GM18498 (cell line): ENCODE data around the gene CDX1.

Experiments
- ATAC-seq: cut with Tn5 transposase; IDR thresholded peaks from one replicate; pipeline ENCODE4 v1.9.1; 2021; ENCODE audit warnings: mild to moderate bottlenecking, moderate library complexity; ENCODE audit not compliant: unreplicated experiment

CDX1 gene

DNA sequence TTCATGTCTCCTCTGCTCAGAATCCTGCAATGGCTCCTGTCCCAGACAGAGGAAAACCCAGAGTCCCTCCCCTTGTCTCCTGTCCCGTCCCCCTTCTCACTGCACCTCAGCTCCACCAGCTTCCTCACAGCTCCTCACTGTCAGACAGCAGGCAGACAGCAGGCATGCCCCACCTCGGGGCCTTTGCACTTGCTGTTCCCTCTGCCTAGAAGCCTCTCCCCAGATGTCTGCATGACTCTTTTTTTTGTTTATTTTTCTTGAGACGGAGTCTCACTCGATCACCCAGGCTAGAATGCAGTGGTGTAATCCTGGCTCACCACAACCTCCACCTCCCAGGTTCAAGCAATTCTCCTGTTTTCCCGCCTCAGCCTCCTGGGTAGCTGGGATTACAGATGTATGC is 14.4 kb downstream of the CDX1 start:
- ATAC-seq = no peak

DNA sequence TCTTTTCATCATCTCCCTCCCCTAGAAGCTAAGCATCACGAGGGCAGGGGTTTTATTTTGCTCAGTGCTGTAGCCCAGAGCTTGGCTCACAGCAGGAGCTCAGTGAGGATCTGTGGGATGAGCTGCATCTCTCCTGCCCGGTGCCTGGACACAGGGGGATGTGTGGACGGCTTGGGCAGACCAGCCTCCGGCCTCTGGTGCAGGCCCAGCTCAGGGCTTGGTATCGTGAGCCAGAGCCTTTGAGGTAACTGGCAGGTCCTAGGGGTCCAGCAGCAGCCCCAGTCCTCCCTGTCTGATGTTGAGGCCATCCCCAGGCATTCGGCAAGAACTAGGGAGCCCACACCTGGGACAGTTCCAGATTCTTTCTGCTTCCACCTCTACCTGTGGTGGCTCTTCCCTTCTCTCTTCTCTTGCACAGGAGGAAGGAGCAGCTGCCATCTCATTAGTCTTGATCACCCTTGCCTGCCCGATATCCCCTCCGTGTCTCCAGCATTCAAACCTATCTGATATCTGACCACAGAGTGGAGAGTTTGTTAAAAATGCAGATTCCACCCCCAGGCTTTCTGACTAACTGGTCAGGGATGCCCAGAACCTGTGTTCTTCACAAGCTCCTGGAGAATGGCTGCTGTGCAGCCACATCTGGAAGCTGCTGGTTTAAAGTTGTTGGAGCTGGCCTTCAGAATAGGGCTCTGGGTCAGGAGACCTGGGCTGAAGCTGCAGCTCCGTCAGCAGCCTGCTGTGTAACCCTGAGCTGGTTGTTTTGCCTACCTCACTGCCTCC is 15.4 kb downstream of the CDX1 start:
- no peak for ATAC-seq

DNA sequence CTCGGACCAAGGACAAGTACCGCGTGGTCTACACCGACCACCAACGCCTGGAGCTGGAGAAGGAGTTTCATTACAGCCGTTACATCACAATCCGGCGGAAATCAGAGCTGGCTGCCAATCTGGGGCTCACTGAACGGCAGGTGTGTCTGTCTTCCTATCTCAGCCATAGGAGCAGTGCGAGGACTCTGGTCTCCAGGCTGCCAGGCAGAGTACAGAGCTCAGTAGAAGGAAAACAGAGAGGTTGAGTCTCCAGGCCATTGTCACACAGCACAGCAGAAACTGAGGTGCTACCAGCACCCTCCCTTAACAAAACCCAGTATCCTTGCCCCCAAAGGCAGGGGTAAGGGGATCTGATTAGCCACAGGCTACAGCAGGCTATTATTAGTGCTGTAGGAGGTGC is 16.2 kb downstream of the CDX1 start:
- no peak for ATAC-seq

DNA sequence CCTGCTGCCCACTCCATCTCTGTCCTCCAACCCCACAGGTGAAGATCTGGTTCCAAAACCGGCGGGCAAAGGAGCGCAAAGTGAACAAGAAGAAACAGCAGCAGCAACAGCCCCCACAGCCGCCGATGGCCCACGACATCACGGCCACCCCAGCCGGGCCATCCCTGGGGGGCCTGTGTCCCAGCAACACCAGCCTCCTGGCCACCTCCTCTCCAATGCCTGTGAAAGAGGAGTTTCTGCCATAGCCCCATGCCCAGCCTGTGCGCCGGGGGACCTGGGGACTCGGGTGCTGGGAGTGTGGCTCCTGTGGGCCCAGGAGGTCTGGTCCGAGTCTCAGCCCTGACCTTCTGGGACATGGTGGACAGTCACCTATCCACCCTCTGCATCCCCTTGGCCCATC is 16.9 kb downstream of the CDX1 start:
- no peak for ATAC-seq

DNA sequence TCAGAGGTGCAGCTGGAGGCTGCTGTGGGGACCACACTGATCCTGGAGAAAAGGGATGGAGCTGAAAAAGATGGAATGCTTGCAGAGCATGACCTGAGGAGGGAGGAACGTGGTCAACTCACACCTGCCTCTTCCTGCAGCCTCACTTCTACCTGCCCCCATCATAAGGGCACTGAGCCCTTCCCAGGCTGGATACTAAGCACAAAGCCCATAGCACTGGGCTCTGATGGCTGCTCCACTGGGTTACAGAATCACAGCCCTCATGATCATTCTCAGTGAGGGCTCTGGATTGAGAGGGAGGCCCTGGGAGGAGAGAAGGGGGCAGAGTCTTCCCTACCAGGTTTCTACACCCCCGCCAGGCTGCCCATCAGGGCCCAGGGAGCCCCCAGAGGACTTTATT is 17.4 kb downstream of the CDX1 start:
- ATAC-seq = no peak

DNA sequence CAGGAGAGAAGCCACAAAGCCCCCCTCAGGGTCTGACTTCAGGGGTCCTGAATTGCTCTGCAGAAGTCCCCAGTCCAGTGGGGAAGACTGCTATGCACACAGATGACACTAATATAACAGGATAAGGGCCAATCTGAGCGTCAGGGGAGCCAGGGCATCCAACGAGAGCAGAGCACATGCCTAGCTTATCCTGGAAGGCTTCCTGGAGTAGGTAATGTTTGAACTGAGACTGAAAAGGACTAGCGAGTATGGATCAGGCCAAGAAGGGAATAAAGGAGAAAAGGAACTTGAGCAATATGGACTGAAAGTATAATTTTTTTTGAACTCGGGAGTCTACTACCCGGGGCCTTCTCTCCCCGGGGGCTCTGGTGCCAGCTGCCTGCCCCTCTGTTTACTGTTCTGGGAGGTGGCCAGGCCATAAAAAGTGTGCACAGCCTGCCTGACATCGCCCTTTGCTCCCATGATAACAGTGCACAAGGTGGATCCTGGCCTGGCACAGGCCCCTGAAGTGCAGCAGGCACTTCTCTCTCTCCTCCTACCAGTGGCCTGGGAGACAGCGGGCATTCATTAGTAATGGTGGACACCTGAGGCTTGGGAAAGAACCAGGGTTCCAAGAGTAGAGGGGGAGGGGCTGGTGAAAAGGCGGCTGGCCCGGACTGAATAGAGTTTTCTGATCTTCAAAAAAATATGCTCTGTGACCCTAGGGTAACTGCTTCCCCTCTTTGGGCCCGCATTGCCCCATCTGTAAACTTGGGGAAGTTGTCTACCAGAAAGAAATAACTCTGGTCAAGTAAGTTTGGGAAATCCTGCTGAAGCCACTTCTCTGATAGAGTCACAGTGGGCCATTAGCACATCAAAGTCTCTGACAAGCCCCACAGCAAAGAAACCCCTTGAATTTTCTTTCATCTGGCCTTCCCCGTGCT is 18.7 kb downstream of the CDX1 start:
- no peak for ATAC-seq

DNA sequence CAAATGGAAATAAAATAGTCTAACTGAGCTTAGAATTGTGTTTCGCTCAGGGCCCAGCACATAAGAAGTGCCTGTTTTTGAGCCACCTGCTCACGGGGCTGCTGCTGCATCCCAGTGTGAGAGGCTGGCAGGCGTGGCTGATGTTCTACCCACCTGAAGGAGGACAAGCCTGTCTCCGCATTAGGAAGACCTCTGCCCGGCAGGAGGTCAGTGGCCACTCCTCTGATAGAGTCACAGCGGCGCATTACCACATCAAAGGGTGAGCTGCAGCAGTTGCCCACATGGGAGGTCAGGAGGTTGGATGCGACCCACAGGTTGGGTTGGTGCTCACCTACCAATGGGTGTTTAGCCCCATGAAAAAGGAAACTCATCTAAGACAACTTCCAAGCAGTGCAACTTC is 19.6 kb downstream of the CDX1 start:
- ATAC-seq = no peak

DNA sequence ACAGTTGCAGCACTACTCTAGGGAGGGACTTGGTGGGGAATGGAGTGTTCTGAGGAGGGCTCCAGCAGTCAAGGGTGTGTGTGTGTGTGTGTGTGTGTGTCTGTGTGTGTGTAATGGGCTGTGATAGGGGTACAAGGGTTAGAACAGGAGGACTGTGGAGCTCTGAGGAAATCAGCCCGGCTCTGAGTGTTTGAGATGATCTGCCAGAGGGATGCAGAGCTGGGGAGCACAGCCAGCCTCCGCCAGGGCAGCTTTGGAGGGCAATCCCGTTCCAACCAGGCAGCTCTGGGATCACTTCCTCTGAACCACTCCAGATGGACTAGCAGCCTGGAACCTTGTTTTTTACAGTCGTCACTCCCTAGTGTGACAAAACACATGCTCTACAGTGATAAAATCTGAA is 20.3 kb downstream of the CDX1 start:
- no peak for ATAC-seq

DNA sequence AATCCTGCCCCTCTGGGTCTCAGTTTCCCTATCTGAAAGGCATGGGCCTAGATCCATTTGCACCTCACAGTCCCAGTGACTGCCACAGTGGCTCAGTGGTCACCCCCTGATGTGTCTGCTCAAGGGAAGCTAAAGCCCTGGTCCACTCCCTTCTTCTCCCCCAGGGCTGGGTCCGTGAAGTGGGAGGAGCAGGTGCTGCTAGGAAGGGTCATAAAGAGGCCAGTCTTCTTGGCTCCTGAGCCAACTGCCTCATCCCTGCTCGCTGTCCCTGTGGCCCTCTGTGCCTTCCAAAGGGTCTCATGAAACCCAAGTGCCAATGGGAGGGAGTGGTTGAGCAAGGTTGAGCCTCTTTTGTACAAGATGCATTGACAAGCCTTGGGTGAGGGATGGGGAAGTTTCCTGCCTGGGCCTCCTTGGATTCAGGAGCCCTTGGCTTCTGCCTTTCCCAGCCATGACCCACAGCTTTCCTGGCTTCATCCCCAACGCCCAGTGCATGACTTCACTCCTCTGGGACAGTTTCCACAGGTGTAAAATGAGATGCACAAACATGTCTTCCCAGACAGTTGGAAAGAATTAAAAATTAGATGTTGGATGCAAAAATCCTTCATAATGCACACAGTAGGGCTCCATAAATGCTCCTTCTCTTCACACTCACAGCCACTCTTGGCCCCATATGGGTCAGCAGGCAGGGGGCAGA is 21.7 kb downstream of the CDX1 start:
- no peak for ATAC-seq

DNA sequence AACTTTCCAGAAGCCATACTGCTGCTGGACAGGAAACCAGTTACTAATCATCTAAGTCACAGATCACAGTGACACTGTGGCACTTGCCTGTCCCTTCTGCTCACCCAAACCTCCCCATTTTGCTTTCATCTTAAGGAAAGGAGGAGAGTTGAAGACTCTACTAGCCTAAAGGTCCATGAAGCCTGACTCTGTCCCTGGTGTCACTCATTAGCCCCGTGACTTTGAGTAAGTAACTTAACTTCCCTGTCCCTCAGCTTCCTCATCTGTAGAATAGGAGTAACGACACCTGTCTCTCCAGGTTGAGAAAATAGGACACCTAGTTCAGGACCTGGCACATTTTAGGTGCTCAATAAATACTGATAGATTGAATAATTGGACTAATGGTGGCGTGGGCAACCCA is 22.7 kb downstream of the CDX1 start:
- no peak for ATAC-seq

DNA sequence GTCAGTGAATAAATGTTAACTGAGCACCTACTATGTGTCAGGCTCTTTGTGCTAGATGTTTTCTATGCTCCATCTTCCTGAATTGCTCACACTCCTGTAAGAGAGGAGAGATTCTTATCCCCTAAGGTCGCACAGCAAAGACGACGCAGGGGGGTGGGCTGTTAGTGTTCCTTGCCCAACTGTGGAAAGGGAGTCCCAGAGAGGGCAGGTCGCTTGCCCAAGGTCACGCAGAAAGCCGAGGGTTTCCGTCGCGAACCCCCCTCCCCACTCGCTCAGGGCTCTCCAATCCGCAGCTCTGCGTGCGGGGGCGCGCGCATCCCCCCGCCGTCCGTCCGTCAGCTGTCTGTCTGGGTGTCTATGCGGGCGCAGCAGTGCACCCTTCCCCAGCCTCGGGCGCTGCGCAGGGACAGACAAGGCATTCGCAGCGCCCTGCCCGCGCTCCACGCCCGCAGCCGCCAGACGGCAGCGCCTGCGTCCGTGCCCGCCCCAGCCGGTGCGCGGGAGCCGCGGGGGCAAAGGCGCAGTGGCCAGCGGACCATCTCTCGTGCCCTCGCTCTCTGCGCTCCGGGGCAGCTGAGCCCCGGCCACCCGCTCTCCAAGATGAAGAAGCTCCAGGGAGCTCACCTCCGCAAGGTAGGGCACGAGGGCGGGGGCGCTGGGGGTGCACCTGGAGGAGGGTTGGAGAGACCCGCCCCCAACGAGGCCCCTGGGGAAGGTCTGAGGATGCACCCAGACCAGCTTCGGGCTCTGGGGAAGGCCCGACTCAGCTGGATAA is 23.3 kb downstream of the CDX1 start, which contains the start of gene SLC6A7:
TSS of gene SLC6A7 (plus strand) at position 335 of the 775 bp plus-strand sequence. CDS start at position 601, 266 bp downstream.
- ATAC-seq = no peak

DNA sequence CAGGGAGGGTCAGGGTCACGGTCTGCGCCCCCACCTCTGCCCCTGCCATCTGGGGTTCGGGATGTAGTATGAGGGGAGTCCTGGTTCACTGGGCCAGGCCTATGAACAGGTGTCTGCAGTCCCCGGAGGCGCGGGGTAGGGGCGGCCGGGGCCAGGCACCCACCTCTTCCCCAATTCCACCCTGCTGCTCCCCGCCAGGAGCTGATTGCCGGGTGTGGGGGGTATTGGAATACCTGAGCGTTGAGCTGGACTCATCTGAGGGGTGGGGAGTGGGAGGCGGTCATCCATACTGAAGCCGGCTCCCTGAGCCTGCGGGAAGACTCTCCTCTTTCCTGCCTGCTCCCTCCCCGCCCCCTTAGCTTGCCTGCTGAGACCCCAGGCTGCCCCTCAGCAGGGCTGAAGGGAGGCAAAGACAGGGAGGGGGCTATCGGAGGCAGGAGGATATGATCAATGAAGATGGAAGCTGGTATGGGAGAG is 24.0 kb downstream of the CDX1 start:
- ATAC-seq = no peak

DNA sequence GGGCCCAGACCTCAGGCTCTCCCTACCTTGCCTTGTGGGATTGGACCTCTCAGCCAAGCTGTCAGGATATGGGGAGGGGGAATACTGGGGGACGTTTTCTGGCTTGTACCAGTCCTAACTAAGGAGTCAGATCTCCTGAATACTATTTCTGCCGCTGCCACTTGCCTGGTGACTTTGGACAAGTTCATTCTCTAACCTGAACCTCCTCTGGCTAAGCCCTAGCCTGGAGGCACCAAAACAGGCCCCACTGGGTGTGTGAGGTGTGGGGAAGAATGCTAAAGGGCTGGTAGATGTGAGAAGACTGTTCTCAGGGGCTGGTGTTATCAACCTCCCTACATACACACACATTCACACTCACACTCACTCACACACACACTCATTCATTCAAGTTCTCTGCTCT is 24.4 kb downstream of the CDX1 start:
- ATAC-seq = no peak

DNA sequence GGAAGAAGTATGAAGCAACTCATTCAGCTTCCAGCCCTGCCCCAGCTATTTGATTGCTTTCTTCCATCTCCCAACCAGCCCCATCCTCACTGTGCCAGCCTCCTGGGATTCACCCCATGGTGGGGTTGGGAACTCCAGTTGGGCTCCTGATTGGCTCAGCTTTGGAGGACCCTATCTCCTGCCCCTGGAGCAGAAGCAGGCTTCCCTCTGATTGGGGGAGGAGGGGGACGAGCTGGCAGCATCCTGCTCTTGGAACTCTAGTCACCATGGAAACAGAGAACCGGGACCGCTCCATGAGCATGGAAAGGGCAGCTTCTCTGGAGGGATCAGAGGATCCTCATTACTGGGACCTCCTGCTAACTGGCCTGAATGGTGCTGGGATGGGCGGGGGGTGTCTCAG is 25.9 kb downstream of the CDX1 start:
- no peak for ATAC-seq

DNA sequence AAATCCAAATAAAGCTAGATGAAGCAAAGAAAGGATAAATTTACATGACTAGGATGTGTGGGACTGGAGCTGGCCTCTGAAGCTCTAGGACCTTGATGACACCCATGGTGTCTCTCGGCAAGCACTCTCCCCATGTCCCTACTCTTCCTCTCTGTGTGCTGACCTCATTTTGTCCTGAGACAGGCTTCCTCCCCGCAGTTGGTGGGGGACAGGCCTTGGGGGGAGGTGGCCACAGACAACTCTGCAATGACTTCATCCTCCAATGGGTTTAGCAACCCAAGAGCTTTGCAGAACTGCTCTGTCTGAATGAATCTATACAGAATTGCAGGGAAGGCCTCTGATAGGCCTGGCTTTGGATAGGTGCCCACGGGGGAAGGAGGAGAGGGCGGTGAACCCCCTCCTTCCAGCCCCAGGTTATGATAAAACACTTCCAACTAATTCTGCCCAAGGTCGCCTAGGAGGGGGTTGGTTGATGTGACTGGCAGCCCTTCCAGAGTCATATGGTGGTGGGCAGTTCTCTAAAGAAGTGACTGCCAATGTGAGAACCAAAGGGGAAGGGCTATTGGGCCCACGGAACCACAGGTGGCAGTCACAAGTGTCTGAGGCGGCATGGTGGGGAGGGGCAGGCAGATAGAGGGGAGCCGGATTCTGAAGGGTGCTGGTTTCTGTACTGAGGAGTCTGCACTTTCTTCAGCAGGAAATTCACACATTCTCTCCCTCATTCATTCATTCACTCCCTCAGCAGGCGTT is 29.3 kb downstream of the CDX1 start:
- ATAC-seq = no peak

DNA sequence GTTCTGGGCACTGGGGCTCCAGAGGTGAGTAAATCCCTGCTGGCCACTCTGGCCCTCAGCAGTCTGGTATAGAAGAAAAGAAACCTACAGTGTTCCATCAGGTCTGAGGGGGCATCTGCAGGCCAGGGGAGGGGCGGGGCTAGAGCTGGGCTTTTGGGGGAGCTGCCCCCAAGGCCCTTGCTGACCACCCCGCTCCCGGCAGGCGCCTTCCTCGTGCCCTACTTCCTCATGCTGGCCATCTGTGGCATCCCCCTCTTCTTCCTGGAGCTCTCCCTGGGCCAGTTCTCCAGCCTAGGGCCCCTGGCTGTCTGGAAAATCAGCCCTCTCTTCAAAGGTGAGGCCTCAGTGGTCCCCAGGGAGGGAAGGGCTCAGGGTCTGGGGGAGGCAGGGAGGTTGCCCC is 29.9 kb downstream of the CDX1 start:
- ATAC-seq = no peak

DNA sequence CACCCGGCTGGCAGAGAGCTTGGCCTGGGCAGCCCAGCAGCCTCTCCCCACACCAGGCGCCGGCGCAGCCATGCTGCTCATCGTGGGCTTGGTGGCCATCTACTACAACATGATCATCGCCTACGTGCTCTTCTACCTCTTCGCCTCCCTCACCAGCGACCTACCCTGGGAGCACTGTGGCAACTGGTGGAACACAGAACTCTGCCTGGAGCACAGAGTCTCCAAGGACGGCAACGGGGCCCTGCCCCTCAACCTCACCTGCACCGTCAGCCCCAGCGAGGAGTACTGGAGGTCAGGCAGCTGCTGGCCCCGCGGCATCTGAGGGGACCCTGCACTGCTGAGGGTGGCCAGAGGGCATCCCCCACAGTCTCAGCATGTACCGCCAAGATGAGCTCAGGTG is 30.4 kb downstream of the CDX1 start:
- ATAC-seq = no peak

DNA sequence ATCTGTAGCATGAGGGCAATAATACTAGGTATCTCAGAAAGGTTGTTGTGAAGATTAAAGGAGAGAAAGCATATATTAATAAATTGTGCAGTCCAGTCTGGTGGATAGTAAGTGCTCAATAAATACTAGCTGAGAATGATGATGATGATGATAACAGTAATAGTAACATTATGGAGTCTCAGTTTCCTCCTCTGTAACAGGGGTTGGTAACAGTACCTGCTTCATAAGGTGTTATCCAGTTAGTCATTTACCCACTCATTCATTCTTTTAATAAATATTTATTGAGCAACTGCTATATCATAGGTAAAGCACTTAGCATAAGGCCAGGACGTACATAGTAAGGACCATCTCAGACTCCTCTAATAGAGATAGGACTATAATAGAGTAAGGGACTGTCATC is 30.9 kb downstream of the CDX1 start:
- no peak for ATAC-seq

DNA sequence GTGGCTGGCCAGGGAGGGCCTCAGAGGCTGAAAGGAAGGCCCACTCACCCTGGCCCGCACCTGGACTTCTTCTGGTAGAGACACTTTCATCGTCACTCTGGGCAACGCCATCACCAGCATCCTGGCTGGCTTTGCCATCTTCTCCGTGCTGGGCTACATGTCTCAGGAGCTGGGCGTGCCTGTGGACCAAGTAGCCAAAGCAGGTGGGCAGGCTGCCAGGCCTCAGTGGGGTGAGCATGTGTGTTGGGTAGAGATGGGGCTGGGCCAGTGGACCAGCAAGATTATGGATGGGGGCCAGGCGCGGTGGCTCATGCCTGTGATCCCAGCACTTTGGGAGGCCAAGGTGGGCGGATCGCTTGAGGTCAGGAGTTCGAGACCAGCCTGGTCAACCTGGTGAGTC is 35.9 kb downstream of the CDX1 start:
- ATAC-seq = no peak
